IPS-20b (cell line): Measurements from ENCODE around the gene FAM89A.

Experiments used
- H3K27ac ChIP-seq: one replicate; pipeline ENCODE4 v1.5.1; 2013; ENCODE audit warnings: low read length
- H3K27me3 ChIP-seq: 2 replicates; pipeline ENCODE4 v1.6.1; 2013; ENCODE audit warnings: mild to moderate bottlenecking, low read length, inconsistent platforms; ENCODE audit not compliant: insufficient read depth
- H3K36me3 ChIP-seq: 2 replicates; pipeline ENCODE4 v1.6.1; 2013; ENCODE audit warnings: low read depth, mild to moderate bottlenecking, inconsistent platforms, low read length, moderate library complexity; ENCODE audit not compliant: insufficient read depth
- H3K4me1 ChIP-seq: 2 replicates; pipeline ENCODE4 v1.6.1; 2013; ENCODE audit warnings: mild to moderate bottlenecking, control low read depth, inconsistent platforms, low read length, moderate library complexity; ENCODE audit not compliant: insufficient read depth
- H3K4me3 ChIP-seq: 2 replicates; pipeline ENCODE4 v1.5.1; 2013; ENCODE audit warnings: mild to moderate bottlenecking, low read length, inconsistent platforms
- H3K9ac ChIP-seq: 2 replicates; pipeline ENCODE4 v1.6.1; 2013; ENCODE audit warnings: low read depth, mild to moderate bottlenecking, inconsistent platforms, low read length, moderate library complexity
- H3K9me3 ChIP-seq: 2 replicates; pipeline ENCODE4 v1.6.1; 2013; ENCODE audit warnings: mild to moderate bottlenecking, low read depth, low read length, inconsistent platforms; ENCODE audit not compliant: insufficient read depth

FAM89A gene

GRCh38 chr1:231070758-231071444 is 30.8 kb upstream of the FAM89A start:
- H3K4me3 ChIP-seq: no peak overlapping the region
- peaks cover 10% of the 10 kb centered on the region; the same call in 1 of the 2 replicates for H3K27me3 ChIP-seq
- no peaks in the 10 kb centered on the region; the same call in 1 of the 2 replicates for H3K4me1 ChIP-seq
- H3K36me3 ChIP-seq: no peaks in the 10 kb centered on the region
- H3K9ac ChIP-seq: no peak overlapping the region
- H3K27ac ChIP-seq: no peak overlapping the region
- no peaks in the 10 kb centered on the region for H3K9me3 ChIP-seq

- H3K9me3 ChIP-seq: no peaks in the 10 kb centered on the region
- H3K27ac ChIP-seq: no peak overlapping the region
- no peaks in the 10 kb centered on the region; the same call in 1 of the 2 replicates for H3K4me1 ChIP-seq
- H3K27me3 ChIP-seq: peaks cover 10% of the 10 kb centered on the region; the same call in 1 of the 2 replicates
- no peak overlapping the region for H3K9ac ChIP-seq
- no peak overlapping the region for H3K4me3 ChIP-seq
- H3K36me3 ChIP-seq: no peaks in the 10 kb centered on the region
Observed at GRCh38 chr1:231069333-231069732, 29.3 kb upstream of the FAM89A start.

GRCh38 chr1:231068762-231069161 is 28.7 kb upstream of the FAM89A start:
- Histone ChIP-seq H3K9ac (no peak overlapping the region), H3K4me3 (no peak overlapping the region), H3K9me3 (no peaks in the 10 kb centered on the region), H3K4me1 (no peaks in the 10 kb centered on the region; the same call in 1 of the 2 replicates), H3K36me3 (no peaks in the 10 kb centered on the region), H3K27me3 (peaks cover 10% of the 10 kb centered on the region; the same call in 1 of the 2 replicates), H3K27ac (no peak overlapping the region)

- H3K27ac ChIP-seq: no peak overlapping the region
- no peaks in the 10 kb centered on the region for H3K36me3 ChIP-seq
- H3K4me1 ChIP-seq: no peaks in the 10 kb centered on the region; the same call in 1 of the 2 replicates
- H3K27me3 ChIP-seq: peaks cover 19% of the 10 kb centered on the region; the same call in 1 of the 2 replicates
- no peak overlapping the region for H3K9ac ChIP-seq
- no peak overlapping the region for H3K4me3 ChIP-seq
- no peaks in the 10 kb centered on the region for H3K9me3 ChIP-seq
Observed at GRCh38 chr1:231065510-231066241, 25.6 kb upstream of the FAM89A start.

GRCh38 chr1:231064418-231064817 is 24.4 kb upstream of the FAM89A start:
- Histone ChIP-seq H3K9ac (no peak overlapping the region), H3K36me3 (no peaks in the 10 kb centered on the region), H3K9me3 (no peaks in the 10 kb centered on the region), H3K27ac (no peak overlapping the region), H3K4me1 (no peaks in the 10 kb centered on the region; the same call in 1 of the 2 replicates), H3K4me3 (no peak overlapping the region), H3K27me3 (peaks cover 18% of the 10 kb centered on the region; the same call in 1 of the 2 replicates)

DNA sequence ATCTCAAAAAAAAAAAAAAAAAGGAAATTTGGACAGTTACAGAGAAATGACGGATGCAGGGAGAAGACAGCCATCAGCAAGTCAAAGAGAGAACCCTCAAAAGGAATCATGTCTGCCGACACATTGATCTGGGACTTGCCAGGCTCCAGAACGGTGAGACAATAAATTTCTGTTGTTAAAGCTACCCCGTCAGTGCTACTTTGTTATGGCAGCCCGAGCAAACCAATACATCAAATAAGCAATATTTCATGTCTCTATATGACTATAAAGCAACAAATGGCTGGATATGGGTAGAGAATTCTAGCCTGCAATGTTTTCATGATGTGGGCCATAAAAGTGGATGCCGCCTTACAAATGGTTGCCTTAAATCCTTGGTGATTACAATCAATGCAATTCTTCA is 23.3 kb upstream of the FAM89A start:
- H3K27ac ChIP-seq: no peak overlapping the region
- H3K4me1 ChIP-seq: no peaks in the 10 kb centered on the region
- H3K9ac ChIP-seq: no peak overlapping the region
- H3K27me3 ChIP-seq: peaks cover 18% of the 10 kb centered on the region; the same call in 1 of the 2 replicates
- no peaks in the 10 kb centered on the region for H3K36me3 ChIP-seq
- H3K9me3 ChIP-seq: no peaks in the 10 kb centered on the region
- H3K4me3 ChIP-seq: no peak overlapping the region

DNA sequence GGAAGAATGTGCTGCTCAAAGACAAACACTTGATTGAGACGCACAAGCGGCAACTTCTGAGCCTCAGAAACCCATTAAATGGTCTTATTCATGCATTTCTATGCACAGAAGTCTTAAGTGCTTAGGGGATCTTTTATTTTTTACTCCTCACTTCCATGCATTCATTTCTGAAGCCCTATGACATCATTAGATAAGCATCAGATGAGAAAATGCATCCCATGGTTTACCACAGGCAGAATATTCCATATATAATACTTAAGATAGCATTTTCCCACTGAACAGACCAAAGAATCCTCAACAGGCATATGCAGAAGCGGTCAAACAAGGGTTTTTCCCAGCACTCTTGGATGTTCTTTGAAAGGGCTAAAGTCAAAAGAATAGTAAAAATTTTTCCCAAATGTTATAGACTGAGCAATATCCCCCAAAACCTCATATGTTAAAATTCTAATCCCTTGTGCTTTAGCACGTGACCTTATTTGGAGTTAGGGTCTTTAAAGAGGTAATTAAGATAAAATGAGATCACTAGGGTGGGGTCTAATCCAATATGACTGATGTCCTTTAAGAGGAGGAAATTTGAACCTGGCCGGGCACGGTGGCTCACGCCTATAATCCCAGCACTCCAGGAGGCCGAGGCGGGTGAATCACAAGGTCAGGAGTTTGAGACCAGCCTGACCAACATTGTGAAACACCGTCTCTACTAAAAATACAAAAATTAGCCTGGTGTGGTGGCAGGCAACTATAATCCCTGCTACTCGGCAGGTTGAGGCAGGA is 22.6 kb upstream of the FAM89A start:
- Histone ChIP-seq H3K27ac (no peak overlapping the region), H3K9ac (no peak overlapping the region), H3K36me3 (no peaks in the 10 kb centered on the region), H3K4me3 (no peak overlapping the region), H3K4me1 (no peaks in the 10 kb centered on the region), H3K9me3 (no peaks in the 10 kb centered on the region), H3K27me3 (peaks cover 18% of the 10 kb centered on the region; the same call in 1 of the 2 replicates)

DNA sequence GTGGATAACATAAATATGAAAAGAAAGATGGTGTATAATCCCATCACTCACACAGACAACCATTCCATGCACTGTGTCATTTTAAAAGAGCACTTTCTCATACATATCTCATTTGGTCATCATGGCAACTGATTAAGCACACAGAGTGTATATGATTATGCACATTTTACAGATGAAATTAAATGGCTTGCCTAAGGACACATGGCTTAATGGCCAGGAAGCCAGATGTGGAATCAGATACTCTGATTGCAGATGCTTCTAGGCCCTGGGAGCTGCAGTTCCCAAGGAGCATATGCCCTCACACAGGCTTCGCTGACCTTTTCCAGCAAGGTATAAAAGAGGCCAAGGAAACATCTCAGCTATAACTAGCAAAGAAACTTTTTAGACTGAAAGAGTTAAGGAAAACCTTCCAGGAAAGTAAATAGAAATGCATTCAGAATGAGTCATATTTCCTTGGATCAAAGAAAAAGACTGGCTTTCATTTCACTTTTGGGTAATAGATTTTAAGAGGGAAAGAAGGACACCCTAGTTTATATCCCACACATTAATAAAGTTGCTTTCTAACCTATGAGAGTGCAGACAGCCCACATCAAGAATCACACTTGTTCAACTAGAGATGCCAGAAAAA is 19.6 kb upstream of the FAM89A start:
- Histone ChIP-seq H3K4me1 (no peaks in the 10 kb centered on the region), H3K27ac (no peak overlapping the region), H3K27me3 (peaks cover 21% of the 10 kb centered on the region; the same call in 1 of the 2 replicates), H3K9ac (no peak overlapping the region), H3K36me3 (no peaks in the 10 kb centered on the region), H3K4me3 (no peak overlapping the region), H3K9me3 (no peaks in the 10 kb centered on the region; the same call in 1 of the 2 replicates)

GRCh38 chr1:231058416-231059109 is 18.5 kb upstream of the FAM89A start:
- Histone ChIP-seq H3K27me3 (peaks cover 21% of the 10 kb centered on the region; the same call in 1 of the 2 replicates), H3K27ac (no peak overlapping the region), H3K4me3 (no peak overlapping the region), H3K9me3 (no peaks in the 10 kb centered on the region; the same call in 1 of the 2 replicates), H3K9ac (no peak overlapping the region), H3K4me1 (no peaks in the 10 kb centered on the region), H3K36me3 (no peaks in the 10 kb centered on the region)

DNA sequence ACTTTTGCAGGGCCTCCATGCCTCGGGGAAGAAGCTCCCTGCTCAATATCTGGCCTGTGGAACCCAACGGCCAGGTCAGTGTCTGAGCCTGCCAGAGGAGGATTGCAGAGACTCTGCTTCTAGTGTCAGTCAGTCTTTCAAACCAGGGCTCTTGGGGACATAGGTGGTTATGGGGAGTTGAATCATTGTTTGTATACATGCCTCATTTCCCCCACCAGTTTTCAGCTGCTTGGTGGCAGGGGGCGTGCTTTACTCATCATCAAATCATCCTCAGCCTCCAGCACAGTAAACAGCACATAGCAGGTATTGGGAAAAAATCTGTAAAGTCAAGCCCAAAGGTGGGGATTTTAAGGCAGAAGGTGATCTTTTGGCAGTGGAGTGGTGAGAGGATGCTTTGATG is 17.4 kb upstream of the FAM89A start:
- Histone ChIP-seq H3K27ac (no peak overlapping the region), H3K9ac (no peak overlapping the region), H3K4me3 (no peak overlapping the region), H3K36me3 (no peaks in the 10 kb centered on the region), H3K27me3 (peaks cover 20% of the 10 kb centered on the region; the same call in 1 of the 2 replicates), H3K9me3 (no peaks in the 10 kb centered on the region; the same call in 1 of the 2 replicates), H3K4me1 (no peaks in the 10 kb centered on the region)
